Measurements from ENCODE around the gene PCDHB6. TPM values are rescaled to one million over a fixed set of nuclear protein-coding genes. Genes with fewer than 3 reads are reported as not detected.
"Not testable (repeated sequence)": the region's sequence is repeated elsewhere in the genome, so short reads cannot be mapped to it uniquely, and the experiment has no call there.

Gene PCDHB6
- polyA plus RNA-seq, 12 donors: 1.6 to 3.8 (median 1.9) TPM; not detected in 1

- DNase-seq: no peak
These were observed 5.9 kb downstream of the PCDHB6 start for GRCh38 chr5:141155540-141156374.

DNA sequence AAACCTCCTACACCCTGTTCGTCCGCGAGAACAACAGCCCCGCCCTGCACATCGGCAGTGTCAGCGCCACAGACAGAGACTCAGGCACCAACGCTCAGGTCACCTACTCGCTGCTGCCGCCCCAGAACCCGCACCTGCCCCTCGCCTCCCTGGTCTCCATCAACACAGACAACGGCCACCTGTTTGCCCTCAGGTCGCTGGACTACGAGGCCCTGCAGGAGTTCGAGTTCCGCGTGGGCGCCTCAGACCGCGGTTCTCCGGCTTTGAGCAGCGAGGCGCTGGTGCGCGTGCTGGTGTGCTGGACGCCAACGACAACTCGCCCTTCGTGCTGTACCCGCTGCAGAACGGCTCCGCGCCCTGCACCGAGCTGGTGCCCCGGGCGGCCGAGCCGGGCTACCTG, 7.5 kb downstream of the PCDHB6 start:
- not testable (repeated sequence) for DNase-seq

DNA sequence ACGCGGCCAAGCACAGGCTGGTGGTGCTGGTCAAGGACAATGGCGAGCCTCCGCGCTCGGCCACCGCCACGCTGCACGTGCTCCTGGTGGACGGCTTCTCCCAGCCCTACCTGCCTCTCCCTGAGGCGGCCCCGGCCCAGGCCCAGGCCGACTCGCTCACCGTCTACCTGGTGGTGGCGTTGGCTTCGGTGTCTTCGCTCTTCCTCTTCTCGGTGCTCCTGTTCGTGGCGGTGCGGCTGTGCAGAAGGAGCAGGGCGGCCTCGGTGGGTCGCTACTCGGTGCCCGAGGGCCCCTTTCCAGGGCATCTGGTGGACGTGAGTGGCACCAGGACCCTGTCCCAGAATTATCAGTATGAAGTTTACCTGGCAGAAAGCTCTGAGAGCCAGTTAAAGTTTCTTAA, 8.0 kb downstream of the PCDHB6 start:
- DNase-seq: not testable (repeated sequence)

DNA sequence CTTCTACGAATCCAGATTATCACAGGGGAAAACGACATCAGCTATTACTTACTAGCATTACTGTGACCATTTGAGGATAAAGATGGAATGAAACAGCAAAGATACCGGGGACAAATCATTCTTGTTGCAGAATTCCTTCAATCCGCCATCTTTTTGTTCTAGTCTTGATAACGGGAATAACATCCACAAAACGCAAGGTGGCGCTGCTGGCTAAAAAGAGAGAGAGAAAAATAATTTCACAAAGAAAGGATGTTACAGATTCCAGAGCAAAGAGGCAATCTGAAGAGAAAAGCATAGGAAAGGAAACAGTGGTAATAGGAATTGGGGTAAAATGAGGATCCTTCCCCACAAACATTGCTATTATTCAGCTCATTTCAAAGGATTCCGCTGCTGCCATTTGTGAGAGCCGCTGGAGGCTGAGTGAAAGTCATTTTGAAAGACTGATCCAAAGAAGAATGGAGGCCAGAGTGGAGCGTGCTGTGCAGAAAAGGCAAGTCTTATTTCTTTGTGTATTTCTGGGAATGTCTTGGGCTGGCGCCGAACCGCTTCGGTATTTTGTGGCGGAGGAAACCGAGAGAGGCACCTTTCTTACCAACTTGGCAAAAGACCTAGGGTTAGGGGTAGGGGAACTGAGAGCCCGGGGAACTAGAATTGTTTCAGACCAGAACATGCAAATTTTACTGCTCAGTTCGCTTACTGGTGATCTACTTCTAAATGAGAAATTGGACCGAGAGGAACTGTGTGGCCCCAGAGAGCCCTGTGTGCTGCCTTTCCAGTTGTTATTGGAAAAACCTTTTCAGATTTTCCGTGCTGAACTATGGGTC, 22.7 kb downstream of the PCDHB6 start, which contains the start of gene PCDHB7:
PCDHB7 (plus strand) TSS at position 264 of the 824 bp plus-strand sequence; CDS start at position 456, 192 bp downstream.
- peak; percentile 18 for DNase-seq

- not testable (repeated sequence) for DNase-seq
These were observed 24.6 kb downstream of the PCDHB6 start for GRCh38 chr5:141174291-141175104.

DNA sequence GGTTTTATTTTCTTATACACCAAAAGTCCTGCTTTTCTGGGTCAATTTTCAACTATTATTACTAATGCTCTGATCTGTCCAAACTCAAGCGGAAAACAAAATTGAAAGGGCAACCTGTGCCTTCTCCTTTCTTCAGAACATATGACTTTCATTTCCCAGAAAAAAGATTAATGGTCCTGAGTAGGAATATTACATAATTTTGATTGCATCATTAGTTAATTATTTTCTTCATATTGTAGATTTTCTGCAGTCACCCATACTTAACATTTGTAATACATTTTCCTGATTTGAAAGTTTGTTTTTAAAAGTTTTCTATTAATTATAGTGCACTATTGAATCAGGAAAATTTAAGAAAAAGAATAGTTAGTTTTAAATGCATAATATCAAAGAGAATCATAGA, 26.1 kb downstream of the PCDHB6 start:
- no peak for DNase-seq

- DNase-seq: not testable (repeated sequence)
These were observed 27.8 kb downstream of the PCDHB6 start, which contains the start of gene PCDHB8 for GRCh38 chr5:141177577-141178191. Gene PCDHB8, plus strand, starts transcription at chr5:141177790. Its CDS starts 245 bp downstream, at chr5:141178035.

DNA sequence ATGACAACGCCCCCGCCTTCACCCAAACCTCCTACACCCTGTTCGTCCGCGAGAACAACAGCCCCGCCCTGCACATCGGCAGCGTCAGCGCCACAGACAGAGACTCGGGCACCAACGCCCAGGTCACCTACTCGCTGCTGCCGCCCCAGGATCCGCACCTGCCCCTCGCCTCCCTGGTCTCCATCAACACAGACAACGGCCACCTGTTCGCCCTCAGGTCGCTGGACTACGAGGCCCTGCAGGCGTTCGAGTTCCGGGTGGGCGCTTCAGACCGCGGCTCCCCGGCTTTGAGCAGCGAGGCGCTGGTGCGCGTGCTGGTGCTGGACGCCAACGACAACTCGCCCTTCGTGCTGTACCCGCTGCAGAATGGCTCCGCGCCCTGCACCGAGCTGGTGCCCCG, 29.5 kb downstream of the PCDHB6 start:
- DNase-seq: not testable (repeated sequence)

DNA sequence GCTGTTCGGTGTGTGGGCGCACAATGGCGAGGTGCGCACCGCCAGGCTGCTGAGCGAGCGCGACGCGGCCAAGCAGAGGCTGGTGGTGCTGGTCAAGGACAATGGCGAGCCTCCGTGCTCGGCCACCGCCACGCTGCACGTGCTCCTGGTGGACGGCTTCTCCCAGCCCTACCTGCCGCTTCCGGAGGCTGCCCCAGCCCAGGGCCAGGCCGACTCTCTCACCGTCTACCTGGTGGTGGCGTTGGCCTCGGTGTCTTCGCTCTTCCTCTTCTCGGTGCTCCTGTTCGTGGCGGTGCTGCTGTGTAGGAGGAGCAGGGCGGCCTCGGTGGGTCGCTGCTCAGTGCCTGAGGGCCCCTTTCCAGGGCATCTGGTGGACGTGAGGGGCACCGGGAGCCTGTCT, 30.0 kb downstream of the PCDHB6 start:
- DNase-seq: not testable (repeated sequence)

DNA sequence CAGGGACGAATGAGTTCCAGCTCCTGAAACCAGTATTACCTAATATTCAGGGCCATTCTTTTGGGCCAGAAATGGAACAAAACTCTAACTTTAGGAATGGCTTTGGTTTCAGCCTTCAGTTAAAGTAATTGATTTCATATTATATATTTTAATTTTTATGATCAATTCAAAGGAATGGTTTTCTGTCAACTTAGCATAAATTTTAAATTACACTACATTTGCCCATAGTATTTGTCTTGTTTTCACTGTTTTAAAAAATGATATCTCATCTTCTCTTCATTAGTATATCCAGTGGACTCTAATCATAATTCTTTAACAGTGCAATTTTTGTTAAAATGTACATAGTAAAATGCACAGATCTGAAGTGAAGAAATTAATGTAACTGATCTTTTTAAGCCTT, 30.5 kb downstream of the PCDHB6 start:
- no peak for DNase-seq

- DNase-seq: no peak
These were observed 32.4 kb downstream of the PCDHB6 start, which contains the start of gene PCDHB16 for GRCh38 chr5:141182248-141182647. Gene PCDHB16, plus strand, starts transcription at chr5:141182387. Its CDS starts 173 bp downstream, at chr5:141182560.

- DNase-seq: not testable (repeated sequence)
These were observed 34.4 kb downstream of the PCDHB6 start for GRCh38 chr5:141184117-141184855.

GRCh38 chr5:141186897-141187512, 37.1 kb downstream of the PCDHB6 start, which contains the start of gene PCDHB9:
Gene PCDHB9, plus strand, starts transcription at chr5:141187161. Its CDS starts 158 bp downstream, at chr5:141187319.
- DNase-seq: no peak

GRCh38 chr5:141188682-141189081, 38.8 kb downstream of the PCDHB6 start:
- not testable (repeated sequence) for DNase-seq

GRCh38 chr5:141189131-141189530, 39.3 kb downstream of the PCDHB6 start:
- not testable (repeated sequence) for DNase-seq

DNA sequence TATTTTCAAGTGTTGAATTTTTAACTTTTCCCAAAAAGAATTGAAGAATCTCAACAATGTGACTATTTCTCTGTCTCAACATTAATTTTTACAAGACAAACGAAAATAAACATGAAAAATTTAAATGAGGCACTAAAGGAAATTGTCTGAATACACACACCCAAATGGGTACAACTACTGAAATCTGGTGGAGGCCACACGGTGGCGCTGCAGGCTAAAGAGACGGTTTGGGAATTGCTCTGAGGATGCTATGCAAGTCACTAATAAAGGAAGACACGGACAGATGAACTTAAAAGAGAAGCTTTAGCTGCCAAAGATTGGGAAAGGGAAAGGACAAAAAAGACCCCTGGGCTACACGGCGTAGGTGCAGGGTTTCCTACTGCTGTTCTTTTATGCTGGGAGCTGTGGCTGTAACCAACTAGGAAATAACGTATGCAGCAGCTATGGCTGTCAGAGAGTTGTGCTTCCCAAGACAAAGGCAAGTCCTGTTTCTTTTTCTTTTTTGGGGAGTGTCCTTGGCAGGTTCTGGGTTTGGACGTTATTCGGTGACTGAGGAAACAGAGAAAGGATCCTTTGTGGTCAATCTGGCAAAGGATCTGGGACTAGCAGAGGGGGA, 42.4 kb downstream of the PCDHB6 start, which contains the start of gene PCDHB10:
PCDHB10 (plus strand) TSS at position 244 of the 616 bp plus-strand sequence; CDS start at position 444, 200 bp downstream.
- no peak for DNase-seq

- DNase-seq: not testable (repeated sequence)
These were observed 44.5 kb downstream of the PCDHB6 start for GRCh38 chr5:141194332-141194731.

DNA sequence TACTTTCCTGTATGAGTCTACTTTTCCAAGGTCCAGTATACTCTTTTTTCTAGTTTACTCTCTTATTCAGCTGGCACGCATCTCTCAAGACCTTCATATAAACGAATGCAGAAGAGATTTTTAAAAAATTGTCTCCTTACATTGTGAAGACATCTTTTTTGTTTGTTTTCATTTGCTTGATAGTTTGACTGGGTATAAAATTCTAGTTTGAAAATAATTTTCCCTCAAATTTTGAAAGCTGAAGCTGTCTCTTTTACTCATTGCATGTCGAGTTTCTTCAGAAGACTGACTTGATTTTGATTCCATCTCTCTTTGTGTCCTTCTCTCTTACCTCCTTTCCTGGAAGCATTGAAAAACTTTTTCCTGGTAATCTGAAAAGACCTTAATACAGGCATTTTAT, 46.5 kb downstream of the PCDHB6 start:
- DNase-seq: no peak
